Parathyroid adenoma (tissue), 2 donors: ENCODE data around the gene GAS7.

Source experiments
- H2AFZ ChIP-seq: fragments of 300-600 bp; sonication (generic); one replicate; pipeline ENCODE4 v1.7.0; 2017; ENCODE audit warnings: antibody characterized with exemption, mild to moderate bottlenecking
- H3K27ac ChIP-seq: fragments of 300-600 bp; sonication (generic); one replicate; pipeline ENCODE4 v1.7.0; 2017
- H3K27me3 ChIP-seq: fragments of 300-600 bp; sonication (generic); one replicate; pipeline ENCODE4 v1.7.0; 2017; ENCODE audit warnings: low read length; ENCODE audit not compliant: control insufficient read depth, insufficient read depth
- H3K36me3 ChIP-seq: fragments of 300-600 bp; sonication (generic); one replicate; pipeline ENCODE4 v1.7.0; 2017; ENCODE audit warnings: low read length; ENCODE audit not compliant: control insufficient read depth, insufficient read depth
- H3K4me1 ChIP-seq: fragments of 300-600 bp; sonication (generic); one replicate; pipeline ENCODE4 v1.7.0; 2017; ENCODE audit warnings: control low read depth
- H3K4me2 ChIP-seq: fragments of 300-600 bp; sonication (generic); one replicate; pipeline ENCODE4 v1.7.0; 2017; ENCODE audit warnings: low read length
- H3K4me3 ChIP-seq: fragments of 300-600 bp; sonication (generic); one replicate; pipeline ENCODE4 v1.7.0; 2017; ENCODE audit warnings: low read depth, low read length
- H3K79me2 ChIP-seq: fragments of 300-600 bp; sonication (generic); one replicate; pipeline ENCODE4 v1.7.0; 2017; ENCODE audit warnings: control low read depth
- H3K9ac ChIP-seq: fragments of 300-600 bp; sonication (generic); one replicate; pipeline ENCODE4 v1.7.0; 2017; ENCODE audit warnings: mild to moderate bottlenecking
- H3K9me3 ChIP-seq: fragments of 300-600 bp; sonication (generic); one replicate; pipeline ENCODE4 v1.7.0; 2017; ENCODE audit warnings: low read length; ENCODE audit not compliant: control insufficient read depth
- TF ChIP-seq, protein P1 (sequence below): fragments of 300-600 bp; sonication (generic); IDR thresholded peaks from one replicate; pipeline ENCODE4 v1.7.0; 2017; ENCODE audit warnings: antibody characterized with exemption, mild to moderate bottlenecking
- donor health status: primary hyperparathyroidism.

GAS7 gene

DNA sequence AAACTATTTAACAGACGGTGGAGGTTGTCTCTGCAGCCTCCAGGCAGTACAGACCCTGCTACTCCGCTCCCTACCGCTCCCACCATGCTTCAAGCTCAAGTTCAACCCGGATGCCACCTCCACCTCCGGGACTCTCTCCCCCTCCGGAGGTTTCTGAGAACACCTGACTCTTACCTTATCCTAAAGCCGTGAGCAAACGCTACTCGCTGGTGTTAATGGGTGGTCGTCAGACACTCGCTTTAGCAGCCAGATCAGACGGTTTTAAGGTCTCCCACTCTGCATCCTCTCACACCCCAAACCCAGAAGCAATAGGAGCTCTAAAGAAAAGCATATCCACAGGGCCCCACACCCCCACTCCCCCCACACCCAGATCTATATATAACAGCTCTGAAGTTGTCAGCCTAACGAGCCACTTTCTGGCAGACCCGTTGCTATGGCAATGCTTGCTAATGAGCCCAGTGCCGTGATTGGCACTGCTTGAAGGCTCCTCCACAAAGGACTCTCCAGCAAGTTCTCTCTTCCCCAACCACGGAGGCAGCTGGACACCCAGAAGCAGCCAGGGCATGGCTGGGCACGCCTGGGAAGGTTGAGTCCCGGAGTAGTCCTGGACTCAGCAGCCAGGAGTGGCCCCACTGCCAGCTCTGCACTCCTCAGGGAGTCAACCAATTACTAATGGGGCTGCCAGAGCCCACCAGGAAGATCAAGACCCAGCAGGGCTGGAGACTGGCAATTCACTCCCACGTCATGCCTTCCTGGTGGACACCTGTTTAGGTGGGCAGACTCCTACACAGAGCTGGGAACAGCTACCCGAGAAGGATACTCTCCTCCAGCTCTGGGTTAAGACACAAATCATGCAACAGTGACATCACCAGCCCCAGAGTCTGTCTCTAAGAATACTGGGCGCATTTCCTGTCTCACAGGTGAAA is 172.2 kb downstream of the GAS7 start:
- Histone ChIP-seq H3K27me3 (peaks cover 5% of the 10 kb centered on the region), H2AFZ (no peak overlapping the region), H3K9ac (no peak overlapping the region), H3K36me3 (no peaks in the 10 kb centered on the region), H3K4me3 (no peak overlapping the region), H3K27ac (no peak overlapping the region), H3K4me1 (no peaks in the 10 kb centered on the region), H3K9me3 (no peaks in the 10 kb centered on the region), H3K4me2 (no peak overlapping the region), H3K79me2 (no peaks in the 10 kb centered on the region)
- TF ChIP-seq, protein P1, sequence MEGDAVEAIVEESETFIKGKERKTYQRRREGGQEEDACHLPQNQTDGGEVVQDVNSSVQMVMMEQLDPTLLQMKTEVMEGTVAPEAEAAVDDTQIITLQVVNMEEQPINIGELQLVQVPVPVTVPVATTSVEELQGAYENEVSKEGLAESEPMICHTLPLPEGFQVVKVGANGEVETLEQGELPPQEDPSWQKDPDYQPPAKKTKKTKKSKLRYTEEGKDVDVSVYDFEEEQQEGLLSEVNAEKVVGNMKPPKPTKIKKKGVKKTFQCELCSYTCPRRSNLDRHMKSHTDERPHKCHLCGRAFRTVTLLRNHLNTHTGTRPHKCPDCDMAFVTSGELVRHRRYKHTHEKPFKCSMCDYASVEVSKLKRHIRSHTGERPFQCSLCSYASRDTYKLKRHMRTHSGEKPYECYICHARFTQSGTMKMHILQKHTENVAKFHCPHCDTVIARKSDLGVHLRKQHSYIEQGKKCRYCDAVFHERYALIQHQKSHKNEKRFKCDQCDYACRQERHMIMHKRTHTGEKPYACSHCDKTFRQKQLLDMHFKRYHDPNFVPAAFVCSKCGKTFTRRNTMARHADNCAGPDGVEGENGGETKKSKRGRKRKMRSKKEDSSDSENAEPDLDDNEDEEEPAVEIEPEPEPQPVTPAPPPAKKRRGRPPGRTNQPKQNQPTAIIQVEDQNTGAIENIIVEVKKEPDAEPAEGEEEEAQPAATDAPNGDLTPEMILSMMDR, result no peak

DNA sequence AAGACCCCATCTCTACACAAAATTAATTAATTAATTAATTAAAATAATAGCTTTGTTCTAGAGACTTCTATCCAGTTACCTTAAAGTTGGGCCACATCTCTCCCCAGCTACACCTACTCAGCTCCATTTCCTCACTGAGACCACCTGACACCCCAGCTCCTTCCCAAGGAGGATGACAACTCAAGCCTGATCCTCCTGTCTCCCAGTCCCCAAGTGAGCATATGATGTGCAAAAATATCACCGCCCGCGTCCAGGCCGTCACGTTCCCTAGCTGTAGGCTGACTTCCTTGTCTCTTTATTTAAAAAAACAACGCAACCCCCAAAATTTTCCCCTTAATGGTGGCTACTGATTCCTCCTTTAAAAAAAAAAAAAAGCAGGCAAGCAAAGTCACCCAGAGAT is 173.2 kb downstream of the GAS7 start:
- no peak overlapping the region for H3K4me2 ChIP-seq
- H3K27me3 ChIP-seq, result peaks cover 6% of the 10 kb centered on the region
- no peak overlapping the region for H3K4me3 ChIP-seq
- H2AFZ ChIP-seq, result no peak overlapping the region
- H3K27ac ChIP-seq, result no peak overlapping the region
- no peaks in the 10 kb centered on the region for H3K9me3 ChIP-seq
- H3K9ac ChIP-seq, result no peak overlapping the region
- no peaks in the 10 kb centered on the region for H3K36me3 ChIP-seq
- no peaks in the 10 kb centered on the region for H3K4me1 ChIP-seq
- no peaks in the 10 kb centered on the region for H3K79me2 ChIP-seq
- TF ChIP-seq, protein P1, result no peak

- Histone ChIP-seq H3K36me3 (no peaks in the 10 kb centered on the region), H2AFZ (no peak overlapping the region), H3K27ac (no peak overlapping the region), H3K9ac (no peak overlapping the region), H3K4me2 (no peak overlapping the region), H3K27me3 (peaks cover 6% of the 10 kb centered on the region), H3K4me3 (no peak overlapping the region), H3K9me3 (no peaks in the 10 kb centered on the region), H3K79me2 (no peaks in the 10 kb centered on the region), H3K4me1 (no peaks in the 10 kb centered on the region)
- TF ChIP-seq, protein P1, result no peak
Observed at GRCh38 chr17:10022416-10022815, 176.0 kb downstream of the GAS7 start.

DNA sequence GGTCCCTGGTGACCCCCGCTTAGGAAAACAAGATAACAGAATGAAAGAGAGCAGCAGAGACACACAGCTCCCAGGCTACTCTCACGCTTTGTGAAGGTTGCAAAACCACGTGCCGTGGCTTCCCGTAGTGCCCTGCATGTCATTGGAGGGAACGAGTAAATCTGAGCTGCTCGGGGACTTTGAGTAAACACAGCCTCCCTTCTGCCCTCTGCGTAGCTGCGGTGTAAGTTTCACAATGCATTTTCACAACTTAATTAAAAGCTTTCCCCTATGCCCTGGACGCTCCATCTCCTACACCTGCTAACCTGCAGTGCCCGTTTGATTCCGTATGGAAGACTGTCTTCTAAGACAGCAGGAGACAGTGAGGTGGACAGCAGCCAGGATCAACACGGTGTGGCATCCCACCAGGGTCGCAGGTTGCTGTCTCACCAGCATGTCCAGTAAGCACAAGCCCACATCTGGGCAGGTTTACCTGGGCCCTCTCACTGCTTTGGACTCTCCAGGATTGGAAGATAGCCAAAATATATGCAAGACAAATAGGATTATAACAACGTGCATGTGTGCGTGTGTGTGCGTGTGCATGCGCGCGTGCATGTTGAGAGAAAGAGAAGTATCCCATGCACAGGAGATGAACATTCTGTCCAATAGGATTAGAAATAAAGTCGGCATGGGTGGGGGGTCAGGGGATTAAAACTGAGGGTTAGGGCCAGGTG is 177.0 kb downstream of the GAS7 start:
- no peak overlapping the region for H3K4me2 ChIP-seq
- H3K4me1 ChIP-seq, result no peaks in the 10 kb centered on the region
- TF ChIP-seq, protein P1, result no peak
- no peak overlapping the region for H3K9ac ChIP-seq
- H3K79me2 ChIP-seq, result no peaks in the 10 kb centered on the region
- H3K27ac ChIP-seq, result no peak overlapping the region
- peaks cover 6% of the 10 kb centered on the region for H3K27me3 ChIP-seq
- H3K4me3 ChIP-seq, result no peak overlapping the region
- H3K36me3 ChIP-seq, result no peaks in the 10 kb centered on the region
- no peaks in the 10 kb centered on the region for H3K9me3 ChIP-seq
- H2AFZ ChIP-seq, result no peak overlapping the region
